Colonic mucosa (tissue), 4 donors: Measurements from ENCODE around the gene TBC1D5. TPM values are rescaled to one million over a fixed set of nuclear protein-coding genes. Genes with fewer than 3 reads are reported as not detected.

Experiments used
- DNase-seq: peaks from one replicate; pipeline ENCODE4 v3.0.0-alpha.2; 2020
- H3K27ac ChIP-seq: fragments of 200-600 bp; one replicate; pipeline ENCODE4 v1.8.0; 2021
- H3K27me3 ChIP-seq: fragments of 200-600 bp; one replicate; pipeline ENCODE4 v1.8.0; 2021
- H3K36me3 ChIP-seq: fragments of 200-600 bp; one replicate; pipeline ENCODE4 v1.8.0; 2021
- H3K4me1 ChIP-seq: fragments of 200-600 bp; one replicate; pipeline ENCODE4 v1.8.0; 2021; ENCODE audit warnings: mild to moderate bottlenecking
- H3K4me3 ChIP-seq: fragments of 200-600 bp; one replicate; pipeline ENCODE4 v1.8.0; 2021
- H3K9ac ChIP-seq, 2 donors: one replicate each; pipeline ENCODE4 v1.7.0; 2013; ENCODE audit warnings: control low read depth in 2 of 2, low read depth in 2 of 2, low read length in 2 of 2
- H3K9me3 ChIP-seq: fragments of 200-600 bp; one replicate; pipeline ENCODE4 v1.8.0; 2021
- CTCF ChIP-seq: fragments of 200-600 bp; IDR thresholded peaks from one replicate; pipeline ENCODE4 v1.8.0; 2022; ENCODE audit warnings: antibody characterized with exemption, mild to moderate bottlenecking
- intact Hi-C: fragments of 100-400 bp; cut with DNase I; formaldehyde crosslinking; loops from one replicate; pipeline ENCODE4 v1.14.1; 2022
- total RNA-seq, 2 donors: library from RNA; stranded (reverse); fragmentation: NEBNext Ultra II Directional in 1 of 2; extraction: Animal tissue kit (Norgen Biotek cat#: 25700) in 1 of 2; gene quantifications; one replicate each; pipeline ENCODE4 v1.2.1, GENCODE V29; 2021
- donor health status: healthy.
- donor health status: DM: no; HTN: no; CAD: no.
- donor health status: DM: no; HTN: no; CAD: no.

The TBC1D5 gene
- total RNA-seq, 2 donors from 2014 or later, result 29.9 to 31.2 TPM

- TF ChIP-seq CTCF, result no peak
- no peaks in the 10 kb centered on the region for H3K27me3 ChIP-seq
- H3K27ac ChIP-seq, result no peak overlapping the region
- no peak overlapping the region for H3K9ac ChIP-seq
- no peaks in the 10 kb centered on the region for H3K9me3 ChIP-seq
- DNase-seq, result no peak
- intact Hi-C loops, result no loop called here
- no peaks in the 10 kb centered on the region for H3K4me1 ChIP-seq
- no peaks in the 10 kb centered on the region for H3K36me3 ChIP-seq
- H3K4me3 ChIP-seq, result no peak overlapping the region
Measured at GRCh38 chr3:17154221-17154620, 588.2 kb downstream of the TBC1D5 start.

GRCh38 chr3:17153209-17153608, 589.2 kb downstream of the TBC1D5 start:
- no peak for TF ChIP-seq CTCF
- H3K4me3 ChIP-seq, result no peak overlapping the region
- no peaks in the 10 kb centered on the region for H3K27me3 ChIP-seq
- intact Hi-C loops, result no loop called here
- no peak overlapping the region for H3K27ac ChIP-seq
- H3K36me3 ChIP-seq, result no peaks in the 10 kb centered on the region
- no peaks in the 10 kb centered on the region for H3K9me3 ChIP-seq
- H3K4me1 ChIP-seq, result no peaks in the 10 kb centered on the region
- DNase-seq, result no peak
- H3K9ac ChIP-seq, result no peak overlapping the region

- Histone ChIP-seq H3K9ac (no peak overlapping the region), H3K27me3 (no peaks in the 10 kb centered on the region), H3K4me1 (no peaks in the 10 kb centered on the region), H3K4me3 (no peak overlapping the region), H3K9me3 (no peaks in the 10 kb centered on the region), H3K27ac (no peak overlapping the region), H3K36me3 (no peaks in the 10 kb centered on the region)
- no peak for DNase-seq
- TF ChIP-seq CTCF, result no peak
- intact Hi-C loops, result no loop called here
Measured at GRCh38 chr3:17151598-17152373, 590.6 kb downstream of the TBC1D5 start.

GRCh38 chr3:17149076-17149475, 593.4 kb downstream of the TBC1D5 start:
- H3K9ac ChIP-seq, result no peak overlapping the region
- no peak overlapping the region for H3K4me3 ChIP-seq
- no peak for DNase-seq
- H3K4me1 ChIP-seq, result no peaks in the 10 kb centered on the region
- intact Hi-C loops, result no loop called here
- H3K27me3 ChIP-seq, result no peaks in the 10 kb centered on the region
- no peaks in the 10 kb centered on the region for H3K36me3 ChIP-seq
- no peak overlapping the region for H3K27ac ChIP-seq
- TF ChIP-seq CTCF, result no peak
- no peaks in the 10 kb centered on the region for H3K9me3 ChIP-seq

GRCh38 chr3:17144665-17144993, 597.8 kb downstream of the TBC1D5 start:
- no peaks in the 10 kb centered on the region for H3K36me3 ChIP-seq
- no peak overlapping the region for H3K9ac ChIP-seq
- no peak for DNase-seq
- H3K4me1 ChIP-seq, result no peaks in the 10 kb centered on the region
- TF ChIP-seq CTCF, result no peak
- intact Hi-C loops, result no loop called here
- H3K27me3 ChIP-seq, result no peaks in the 10 kb centered on the region
- H3K9me3 ChIP-seq, result no peaks in the 10 kb centered on the region
- H3K27ac ChIP-seq, result no peak overlapping the region
- no peak overlapping the region for H3K4me3 ChIP-seq
